CD4-positive, alpha-beta T cell treated with Interleukin-10 for 1 hour (primary cell): Measurements from ENCODE around the gene ABCC6.

Experiments
- DNase-seq: peaks from one replicate; pipeline ENCODE4 v3.0.0-alpha.2; 2020

The ABCC6 gene

DNA sequence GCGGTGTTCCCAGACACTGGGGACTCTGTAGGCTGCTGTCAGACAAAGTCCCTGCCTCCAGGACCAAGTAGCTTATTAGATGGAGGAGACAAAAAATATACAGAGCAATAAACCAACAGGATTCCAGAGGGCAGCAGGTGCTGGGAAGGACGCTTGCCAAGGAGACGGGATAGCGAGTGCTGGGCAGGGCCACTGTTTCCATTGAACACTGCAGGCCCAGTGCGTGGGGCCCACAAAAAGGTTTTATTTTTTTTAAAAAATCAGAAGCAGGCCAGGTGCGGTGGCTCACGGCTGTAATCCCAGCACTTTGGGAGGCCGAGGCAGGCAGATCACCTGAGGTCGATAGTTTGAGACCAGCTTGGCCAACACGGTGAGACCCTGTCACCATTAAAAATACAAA, 84.2 kb downstream of the ABCC6 start:
- DNase-seq: no peak

- DNase-seq: no peak
Observed at GRCh38 chr16:16138034-16138635, 85.2 kb downstream of the ABCC6 start.

GRCh38 chr16:16137110-16137509, 86.2 kb downstream of the ABCC6 start:
- DNase-seq: no peak

- DNase-seq: no peak
Observed at GRCh38 chr16:16136588-16136987, 86.7 kb downstream of the ABCC6 start.

GRCh38 chr16:16133943-16134604, 89.2 kb downstream of the ABCC6 start:
- no peak for DNase-seq

- DNase-seq: no peak
Observed at GRCh38 chr16:16131659-16132058, 91.6 kb downstream of the ABCC6 start.

- no peak for DNase-seq
Observed at GRCh38 chr16:16131204-16131603, 92.1 kb downstream of the ABCC6 start.

GRCh38 chr16:16127469-16128116, 95.7 kb downstream of the ABCC6 start:
- DNase-seq: peak; percentile 75

- DNase-seq: no peak
Observed at GRCh38 chr16:16126896-16127295, 96.4 kb downstream of the ABCC6 start.

DNA sequence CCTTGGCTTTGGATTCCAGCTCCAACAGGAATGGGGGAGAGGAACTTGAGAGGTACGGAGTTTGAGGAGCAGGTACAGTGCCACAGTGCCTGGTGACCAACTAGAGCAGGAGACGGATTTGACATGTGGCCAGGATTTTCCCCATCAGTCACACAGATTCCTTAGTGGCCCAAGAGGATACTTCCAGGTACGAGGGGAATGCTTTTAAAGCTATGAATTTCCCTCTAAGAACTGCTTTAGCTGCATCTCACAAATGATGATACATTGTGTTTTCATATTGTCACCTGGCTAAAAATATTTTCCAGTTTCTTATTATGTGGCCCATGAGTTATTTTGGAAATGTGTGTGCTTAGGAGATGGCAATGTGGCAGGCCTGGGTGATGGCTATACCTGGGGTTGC, 98.3 kb downstream of the ABCC6 start:
- no peak for DNase-seq

DNA sequence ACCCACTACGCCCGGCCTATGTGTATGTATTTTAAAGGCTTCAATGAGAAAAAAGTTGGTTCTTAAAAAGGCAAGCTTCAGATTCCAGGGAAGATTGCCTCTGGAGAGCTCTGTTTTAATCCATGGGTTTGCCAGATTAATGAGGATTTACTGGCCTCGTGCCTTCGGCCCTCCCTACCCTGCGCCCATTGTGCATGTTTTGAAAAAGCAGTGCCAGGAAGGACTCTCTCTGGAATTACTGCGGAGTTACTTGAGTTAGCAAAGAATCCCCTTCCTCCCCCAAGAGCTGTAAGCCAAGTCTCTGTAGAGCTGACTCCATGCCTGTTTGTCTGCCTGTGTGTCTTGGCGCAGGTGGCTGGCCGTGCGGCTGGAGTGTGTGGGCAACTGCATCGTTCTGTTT, 98.9 kb downstream of the ABCC6 start:
- no peak for DNase-seq

- DNase-seq: no peak
Observed at GRCh38 chr16:16122264-16122663, 101.0 kb downstream of the ABCC6 start.

DNA sequence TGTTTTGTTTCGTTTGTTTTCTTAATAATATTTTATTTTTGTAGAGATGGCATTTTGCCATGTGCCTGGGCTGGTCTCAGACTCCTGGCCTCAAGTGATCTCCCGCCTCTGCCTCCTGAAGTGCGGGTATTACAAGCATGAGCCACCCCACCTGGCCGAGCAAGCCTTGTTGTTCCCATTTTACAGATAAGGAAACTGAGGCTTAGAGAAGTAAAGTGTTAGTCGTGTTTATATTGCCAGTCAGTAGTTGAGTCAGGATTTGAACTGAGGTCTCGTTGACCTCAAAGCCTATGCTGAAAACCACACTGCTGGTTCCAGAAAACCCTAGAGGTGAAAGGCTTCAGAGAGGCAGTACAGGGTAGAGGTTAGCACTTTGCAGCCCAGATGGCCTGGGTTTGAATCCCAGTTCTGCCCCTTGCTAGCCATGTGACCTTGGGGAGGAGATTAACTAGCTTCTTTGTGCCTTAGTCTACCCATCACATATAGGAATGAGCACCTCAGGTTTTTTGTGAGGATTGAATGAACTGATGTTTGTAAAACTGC, 102.0 kb downstream of the ABCC6 start:
- no peak for DNase-seq

DNA sequence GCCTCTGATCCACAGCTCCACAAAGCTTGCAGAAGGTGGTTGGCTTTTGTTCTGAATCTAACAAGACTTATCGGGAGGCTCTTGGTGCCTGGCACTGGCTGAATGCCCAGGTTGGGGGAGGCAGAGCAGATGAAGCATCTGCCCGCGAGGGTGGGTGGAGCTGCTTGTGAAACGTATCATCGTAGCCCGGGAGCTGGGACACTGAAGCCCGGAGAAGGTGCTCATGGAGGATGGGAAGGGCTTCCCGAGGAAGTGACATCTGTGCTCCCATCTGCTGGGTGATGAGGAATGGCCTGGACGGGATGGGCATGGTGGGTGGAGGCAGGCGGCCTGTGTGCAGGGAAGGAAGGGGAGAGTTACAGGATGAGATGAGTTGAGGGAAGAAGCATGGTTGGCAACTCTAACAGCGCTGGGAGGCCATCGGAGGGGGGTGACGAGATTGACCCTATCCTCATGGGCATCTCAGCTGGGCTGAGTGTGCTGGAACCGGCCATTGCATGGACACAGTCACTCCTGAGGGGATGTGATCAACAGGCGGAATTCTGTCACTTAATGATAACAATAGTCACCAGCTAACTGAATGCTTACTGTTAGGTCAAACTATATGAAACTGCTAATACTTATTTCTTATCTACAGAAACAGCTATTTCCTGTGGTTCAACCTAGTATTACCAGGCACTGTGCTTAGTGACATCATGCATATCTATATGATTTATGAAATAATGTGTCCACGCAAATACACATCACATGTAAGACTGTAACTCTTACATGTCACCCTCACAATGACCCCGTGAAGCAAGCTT, 102.7 kb downstream of the ABCC6 start:
- DNase-seq: no peak

GRCh38 chr16:16120044-16120381, 103.3 kb downstream of the ABCC6 start:
- DNase-seq: no peak

GRCh38 chr16:16118337-16118736, 105.0 kb downstream of the ABCC6 start:
- no peak for DNase-seq

DNA sequence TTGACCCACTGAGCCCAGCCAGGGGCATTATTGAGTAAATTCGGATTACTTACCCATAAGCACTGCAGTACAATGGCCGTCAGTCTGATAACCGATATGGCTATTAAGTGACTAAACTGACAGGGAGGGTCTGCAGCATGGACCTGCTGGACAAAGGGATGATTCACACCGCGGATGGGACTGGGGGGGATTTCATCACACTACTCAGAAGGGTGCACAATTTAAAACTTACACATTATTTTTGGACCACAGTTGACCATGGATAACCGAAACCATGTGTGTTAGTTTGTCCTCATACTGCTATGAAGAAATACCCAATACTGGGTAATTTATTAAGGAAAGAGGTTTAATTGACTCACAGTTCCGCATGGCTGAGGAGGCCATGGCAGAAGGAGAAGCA, 106.5 kb downstream of the ABCC6 start:
- no peak for DNase-seq

- DNase-seq: no peak
Observed at GRCh38 chr16:16113076-16113475, 110.2 kb downstream of the ABCC6 start.

DNA sequence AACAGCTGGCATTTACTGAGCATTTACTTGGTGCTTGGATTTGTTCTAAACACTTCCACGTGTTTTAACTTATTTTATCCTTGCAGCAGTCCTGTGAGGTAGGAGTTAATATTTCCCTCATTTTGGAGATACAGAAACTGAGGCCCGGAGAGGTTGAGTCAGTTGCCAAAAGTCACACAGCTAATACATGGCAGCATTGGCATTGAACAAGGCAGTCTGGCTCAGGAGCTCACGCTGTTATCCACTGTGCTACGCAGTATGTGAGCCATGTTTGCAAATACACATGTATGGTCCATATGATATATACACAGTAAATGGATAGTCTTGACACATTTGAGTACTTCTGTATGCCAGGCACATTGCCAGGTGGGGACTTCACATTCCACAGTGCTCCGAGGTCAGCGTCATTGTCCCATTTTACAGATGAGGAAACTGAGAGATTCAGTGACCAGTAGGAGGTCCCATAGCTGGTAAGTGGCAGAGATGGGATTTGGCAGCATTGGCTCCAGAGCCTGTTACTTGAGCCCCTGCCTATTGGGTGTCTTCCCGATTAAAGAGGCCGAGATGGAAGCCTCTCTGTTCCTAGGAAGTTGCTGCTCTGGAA, 110.7 kb downstream of the ABCC6 start:
- DNase-seq: no peak

GRCh38 chr16:16111639-16112038, 111.7 kb downstream of the ABCC6 start:
- DNase-seq: no peak

DNA sequence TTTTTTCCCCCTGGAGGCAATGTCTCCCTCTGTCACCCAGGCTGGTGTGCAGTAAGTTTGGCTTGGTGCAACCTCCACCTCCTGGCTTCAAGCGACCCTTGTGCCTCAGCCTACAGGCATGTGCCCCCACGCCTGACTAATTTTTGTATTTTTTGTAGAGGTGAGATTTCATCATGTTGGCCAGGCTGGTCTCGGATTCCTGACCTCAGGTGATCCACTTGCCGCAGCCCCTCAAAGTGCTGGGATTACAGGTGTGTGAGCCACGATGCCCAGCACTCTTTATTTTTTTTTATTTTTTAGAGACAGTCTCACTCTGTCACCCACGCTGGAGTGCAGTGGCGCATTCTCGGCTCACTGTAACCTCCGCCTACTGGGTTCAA, 113.2 kb downstream of the ABCC6 start:
- DNase-seq: no peak

DNA sequence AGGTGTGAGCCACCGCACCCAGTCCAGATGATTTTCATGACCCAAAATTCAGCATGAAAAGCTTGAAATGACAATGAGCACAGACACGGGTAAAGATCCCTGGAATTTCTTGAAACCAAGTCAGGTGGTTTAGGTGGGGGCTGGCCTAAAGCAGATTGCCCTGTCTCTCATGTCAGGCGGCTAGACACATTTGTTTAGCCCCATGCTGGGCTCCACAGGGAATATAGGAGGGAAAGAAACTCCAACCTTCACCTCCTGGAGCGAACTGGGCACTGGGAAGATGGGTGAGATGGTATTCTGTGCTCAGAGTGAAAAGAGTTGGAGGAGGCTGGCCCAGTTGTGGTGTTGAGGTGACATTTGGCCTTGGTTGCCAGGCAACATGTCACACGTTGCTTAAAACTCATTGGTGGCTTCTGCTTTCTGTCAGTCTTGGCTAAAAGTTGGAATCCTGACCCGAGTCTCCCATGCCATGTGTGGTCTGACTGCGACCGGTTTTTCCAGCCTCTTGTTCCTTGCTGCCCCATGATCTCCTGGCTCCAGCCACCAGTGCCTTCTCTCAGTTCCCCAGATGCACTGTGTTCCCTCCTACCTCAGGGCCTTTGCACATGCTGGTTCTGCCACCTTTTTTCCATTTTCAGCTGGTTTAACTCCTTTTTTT, 113.7 kb downstream of the ABCC6 start:
- no peak for DNase-seq

- DNase-seq: no peak
Observed at GRCh38 chr16:16108759-16109158, 114.5 kb downstream of the ABCC6 start.
